ENCODE measurements around the gene RAB1B. TPM values are rescaled to one million over a fixed set of nuclear protein-coding genes. Genes with fewer than 3 reads are reported as not detected.

Gene RAB1B
- total RNA-seq, 1 donor from 2014 or later: 72.7 TPM

DNA sequence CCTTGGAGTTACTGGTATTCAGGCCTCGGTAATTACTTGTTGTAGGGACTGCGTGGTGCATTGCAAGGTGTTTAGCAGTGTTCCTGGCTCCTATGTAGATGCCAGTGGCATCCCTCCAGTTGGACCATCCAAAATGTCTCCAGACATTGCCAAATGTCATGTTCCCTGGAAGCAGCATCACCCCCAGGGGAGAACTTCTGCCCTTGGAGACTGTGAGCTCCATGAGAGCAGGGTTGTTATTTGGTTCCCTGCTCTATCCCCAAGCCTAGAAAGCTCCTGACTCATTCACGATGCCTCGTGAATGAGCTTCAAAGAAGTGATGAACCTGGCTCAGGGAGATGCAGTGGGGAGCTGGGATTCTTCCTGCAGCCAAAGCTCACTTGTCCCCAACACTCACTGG, 53.2 kb downstream of the RAB1B start:
- no peaks in the 10 kb centered on the region for H3K9me3 ChIP-seq
- TF ChIP-seq POLR2AphosphoS5 (IDR thresholded peaks at IDR 0.05; ENCODE audit: insufficient read depth in 1 of 2, low read depth in 1 of 2): no peak
- TF ChIP-seq, protein P1, sequence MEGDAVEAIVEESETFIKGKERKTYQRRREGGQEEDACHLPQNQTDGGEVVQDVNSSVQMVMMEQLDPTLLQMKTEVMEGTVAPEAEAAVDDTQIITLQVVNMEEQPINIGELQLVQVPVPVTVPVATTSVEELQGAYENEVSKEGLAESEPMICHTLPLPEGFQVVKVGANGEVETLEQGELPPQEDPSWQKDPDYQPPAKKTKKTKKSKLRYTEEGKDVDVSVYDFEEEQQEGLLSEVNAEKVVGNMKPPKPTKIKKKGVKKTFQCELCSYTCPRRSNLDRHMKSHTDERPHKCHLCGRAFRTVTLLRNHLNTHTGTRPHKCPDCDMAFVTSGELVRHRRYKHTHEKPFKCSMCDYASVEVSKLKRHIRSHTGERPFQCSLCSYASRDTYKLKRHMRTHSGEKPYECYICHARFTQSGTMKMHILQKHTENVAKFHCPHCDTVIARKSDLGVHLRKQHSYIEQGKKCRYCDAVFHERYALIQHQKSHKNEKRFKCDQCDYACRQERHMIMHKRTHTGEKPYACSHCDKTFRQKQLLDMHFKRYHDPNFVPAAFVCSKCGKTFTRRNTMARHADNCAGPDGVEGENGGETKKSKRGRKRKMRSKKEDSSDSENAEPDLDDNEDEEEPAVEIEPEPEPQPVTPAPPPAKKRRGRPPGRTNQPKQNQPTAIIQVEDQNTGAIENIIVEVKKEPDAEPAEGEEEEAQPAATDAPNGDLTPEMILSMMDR (IDR thresholded peaks at IDR 0.05): no peak
- no peak for TF ChIP-seq POLR2A (IDR thresholded peaks at IDR 0.05)
- DNase-seq (ENCODE audit: extremely low spot score in 2 of 2): no peak
- H3K4me1 ChIP-seq: peaks cover 68% of the 10 kb centered on the region
- intact Hi-C loops (cut with DNase I): no loop called here
- H3K36me3 ChIP-seq: no peaks in the 10 kb centered on the region
- no peaks in the 10 kb centered on the region for H3K27me3 ChIP-seq
- H3K27ac ChIP-seq: peak overlapping the region; percentile 74
- no peak overlapping the region for H3K4me3 ChIP-seq

DNA sequence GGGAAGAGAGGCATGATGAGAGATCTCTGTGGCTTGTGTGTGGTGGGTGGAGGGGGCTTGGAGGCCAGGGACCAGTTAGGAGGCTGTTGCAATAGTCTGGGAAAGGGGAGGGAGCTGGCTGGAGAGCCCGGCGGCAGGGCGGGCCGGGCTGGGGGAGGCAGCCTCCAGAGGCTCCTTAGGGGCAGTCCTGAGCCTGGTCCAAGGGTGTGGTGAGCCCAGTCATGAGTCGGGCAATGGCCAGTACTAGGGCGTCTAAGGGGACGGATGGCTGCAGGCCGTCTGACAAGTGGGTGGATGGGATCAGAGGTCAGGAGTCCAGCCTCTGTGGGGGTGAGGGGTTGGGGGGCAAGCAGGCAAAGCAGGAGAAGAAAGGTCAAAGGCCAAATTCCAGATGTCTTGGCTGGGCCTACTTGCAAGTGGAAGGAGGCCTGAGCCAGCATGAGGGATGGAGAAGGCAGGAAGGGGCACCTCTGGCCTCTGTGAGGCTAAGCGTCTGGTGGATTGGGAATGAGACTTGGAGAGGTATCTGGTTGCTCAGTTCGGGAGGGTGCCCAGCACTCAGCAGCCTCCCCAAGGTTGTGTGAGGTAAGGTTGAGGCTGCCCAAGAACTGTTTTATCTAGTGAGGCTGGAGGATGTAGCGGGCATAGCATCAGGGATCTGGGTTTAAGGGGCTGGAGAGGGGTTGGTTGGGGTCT, 54.4 kb downstream of the RAB1B start:
- TF ChIP-seq POLR2A (IDR thresholded peaks at IDR 0.05) (no peak), POLR2AphosphoS5 (IDR thresholded peaks at IDR 0.05; ENCODE audit: insufficient read depth in 1 of 2, low read depth in 1 of 2) (peak in 1 of 2 donors; percentile 71)
- H3K36me3 ChIP-seq: no peaks in the 10 kb centered on the region
- no peaks in the 10 kb centered on the region for H3K27me3 ChIP-seq
- H3K9me3 ChIP-seq: no peaks in the 10 kb centered on the region
- intact Hi-C loops (cut with DNase I): no loop called here
- H3K4me1 ChIP-seq: peaks cover 68% of the 10 kb centered on the region
- DNase-seq (ENCODE audit: extremely low spot score in 2 of 2): no peak
- H3K4me3 ChIP-seq: no peak overlapping the region
- H3K27ac ChIP-seq: peak overlapping the region; percentile 74

DNA sequence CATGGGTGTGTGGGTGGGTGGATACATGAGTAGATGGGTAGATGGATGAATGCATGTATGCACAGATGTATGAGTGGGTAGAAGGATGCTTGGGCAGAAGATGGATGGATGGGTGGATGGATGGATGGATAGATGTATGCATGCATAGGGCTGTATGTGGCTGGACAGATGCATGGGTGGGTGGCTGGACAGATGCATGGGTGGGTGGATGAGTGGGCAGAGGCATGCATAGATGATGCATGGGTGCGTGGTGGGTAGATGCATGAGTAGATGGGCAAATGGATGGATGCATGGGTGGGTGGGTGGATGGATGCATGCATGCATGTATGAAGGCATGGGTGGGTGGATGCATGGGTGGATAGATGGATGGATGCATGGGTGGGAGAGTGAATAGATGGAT, 55.2 kb downstream of the RAB1B start:
- peaks cover 67% of the 10 kb centered on the region for H3K4me1 ChIP-seq
- no peaks in the 10 kb centered on the region for H3K36me3 ChIP-seq
- DNase-seq (ENCODE audit: extremely low spot score in 2 of 2): no peak
- intact Hi-C loops (cut with DNase I): no loop called here
- TF ChIP-seq, protein P1 (IDR thresholded peaks at IDR 0.05): no peak
- no peak for TF ChIP-seq POLR2A (IDR thresholded peaks at IDR 0.05)
- TF ChIP-seq POLR2AphosphoS5 (IDR thresholded peaks at IDR 0.05; ENCODE audit: insufficient read depth in 1 of 2, low read depth in 1 of 2): no peak
- H3K9me3 ChIP-seq: no peaks in the 10 kb centered on the region
- no peak overlapping the region for H3K4me3 ChIP-seq
- H3K27me3 ChIP-seq: no peaks in the 10 kb centered on the region
- H3K27ac ChIP-seq: no peak overlapping the region

DNA sequence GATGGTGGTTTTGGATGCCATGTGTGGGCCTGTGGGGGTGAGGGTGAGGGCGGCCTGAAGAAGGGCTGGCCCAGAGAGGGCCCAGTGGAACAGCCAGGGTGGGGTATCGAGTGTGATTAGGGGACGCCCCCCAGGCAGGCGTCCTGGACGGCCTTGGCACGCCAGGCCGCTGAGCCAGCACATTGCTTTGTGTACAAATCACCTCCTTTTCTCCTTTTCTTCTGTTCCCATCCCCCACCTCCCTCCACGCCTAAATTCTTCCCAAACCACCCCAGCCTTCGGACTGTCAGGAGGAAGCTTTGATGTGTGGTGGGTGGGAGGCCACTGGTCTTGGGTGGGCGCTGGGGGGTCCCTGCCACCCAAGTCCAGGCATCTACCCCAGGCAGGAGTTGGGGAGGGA, 56.2 kb downstream of the RAB1B start:
- intact Hi-C loops (cut with DNase I): loop anchor here (5.0 kb wide), 1 partner anchor 63 kb away; no protein-coding TSS in a partner anchor
- Histone ChIP-seq H3K27ac (peak overlapping the region; percentile 93), H3K4me3 (no peak overlapping the region), H3K9me3 (no peaks in the 10 kb centered on the region), H3K4me1 (peaks cover 61% of the 10 kb centered on the region), H3K36me3 (no peaks in the 10 kb centered on the region), H3K27me3 (no peaks in the 10 kb centered on the region)
- no peak for DNase-seq (ENCODE audit: extremely low spot score in 2 of 2)
- TF ChIP-seq POLR2AphosphoS5 (IDR thresholded peaks at IDR 0.05; ENCODE audit: insufficient read depth in 1 of 2, low read depth in 1 of 2) (peak in 1 of 2 donors; percentile 37), POLR2A (IDR thresholded peaks at IDR 0.05) (no peak)
- TF ChIP-seq, protein P1 (IDR thresholded peaks at IDR 0.05): no peak

DNA sequence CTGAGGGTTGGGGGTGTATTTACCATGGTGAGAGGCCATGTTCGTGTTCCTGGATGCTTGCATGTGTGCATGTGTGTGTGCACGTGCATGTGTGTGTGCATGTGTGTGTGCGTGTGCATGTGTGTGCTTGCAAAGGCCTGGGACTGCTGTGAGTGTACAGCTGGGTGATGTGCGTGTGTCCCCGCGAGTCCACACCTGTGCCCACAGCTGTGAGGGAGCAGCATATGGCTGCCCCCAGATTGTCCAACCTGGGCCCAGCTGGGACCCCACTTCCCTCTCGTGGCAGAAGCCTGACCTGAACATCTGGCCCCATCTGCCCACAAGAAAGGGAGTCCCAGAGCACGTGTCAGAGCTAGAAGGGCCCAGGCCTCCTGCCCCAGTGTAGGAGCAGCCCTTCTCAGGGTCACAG, 56.8 kb downstream of the RAB1B start:
- Histone ChIP-seq H3K9me3 (no peaks in the 10 kb centered on the region), H3K4me3 (no peak overlapping the region), H3K4me1 (peaks cover 61% of the 10 kb centered on the region), H3K36me3 (no peaks in the 10 kb centered on the region), H3K27ac (peak overlapping the region; percentile 93), H3K27me3 (no peaks in the 10 kb centered on the region)
- no peak for DNase-seq (ENCODE audit: extremely low spot score in 2 of 2)
- intact Hi-C loops (cut with DNase I): loop anchor here (5.0 kb wide), 1 partner anchor 62 kb away; no protein-coding TSS in a partner anchor
- TF ChIP-seq, protein P1 (IDR thresholded peaks at IDR 0.05): no peak
- no peak for TF ChIP-seq POLR2A (IDR thresholded peaks at IDR 0.05)
- no peak for TF ChIP-seq POLR2AphosphoS5 (IDR thresholded peaks at IDR 0.05; ENCODE audit: insufficient read depth in 1 of 2, low read depth in 1 of 2)

Measured in vagina (tissue), 2 donors.